Measurements from ENCODE around the gene SAP30. TPM values are rescaled to one million over a fixed set of nuclear protein-coding genes. Genes with fewer than 3 reads are reported as not detected.

SAP30 gene
- total and polyA plus RNA-seq, 10 of the 15 experiments (the other 5 are each of a cell fraction or from before 2014, with no cell fraction given) = 5.0 to 56.9 (median 23.6) TPM

- intact Hi-C loops (cut with micrococcal nuclease; ENCODE audit: unreplicated experiment) = no loop called here
- peaks cover 3% of the 10 kb centered on the region for H3K4me1 ChIP-seq (ENCODE audit: control insufficient read depth, insufficient read depth, low read length)
- no peak overlapping the region for H3K9ac ChIP-seq (ENCODE audit: control insufficient read depth, insufficient read depth, low read length)
- WGBS (ENCODE audit: insufficient coverage, insufficient replicate concordance, low lambda C conversion rate, missing lambda C conversion rate) = 96% methylated on average over 3 of the region's 3 CpGs
- ChIA-PET POLR2A (no interaction called here), SMC1A (ENCODE audit: uncharacterized antibody, unreplicated experiment) (interaction anchor here (0.6 to 1.5 kb wide), 2 partner anchors 9 to 159 kb away, joined by 3 to 4 read pairs; no protein-coding TSS in a partner anchor), CTCF (interaction anchor here (1.9 kb wide), 1 partner anchor 61 kb away, joined by 4 read pairs; no protein-coding TSS in a partner anchor), RAD21 (ENCODE audit: unreplicated experiment) (no interaction called here)
- DNase-seq (ENCODE audit: low read depth, low spot score) (no peak), FAIRE-seq (no peak), ATAC-seq (no peak)
- no peaks in the 10 kb centered on the region for H4K20me1 ChIP-seq (ENCODE audit: control insufficient read depth, insufficient read depth)
- H2AFZ ChIP-seq (ENCODE audit: control insufficient read depth, low read depth, low read length) = no peak overlapping the region
- H3K27ac ChIP-seq (ENCODE audit: control insufficient read depth, insufficient read depth) = no peak overlapping the region
- H3K79me2 ChIP-seq (ENCODE audit: control insufficient read depth, insufficient read depth, low read length) = peaks cover 14% of the 10 kb centered on the region
- no peak overlapping the region for H3K4me2 ChIP-seq (ENCODE audit: control insufficient read depth, insufficient read depth)
- no TSS peak for BruUV-seq (replicated peaks)
- H3K36me3 ChIP-seq (ENCODE audit: control insufficient read depth in 2 of 2, insufficient read depth in 2 of 2, low read length in 1 of 2) = no peaks in the 10 kb centered on the region
- no peaks in the 10 kb centered on the region for H3K27me3 ChIP-seq (replicated peaks in 1 of 2; ENCODE audit: control insufficient read depth in 2 of 2, insufficient read depth in 2 of 2, low read length in 1 of 2)
- no peaks in the 10 kb centered on the region for H3K9me3 ChIP-seq (replicated peaks; ENCODE audit: control insufficient read depth, insufficient read depth, low read length)
- in situ Hi-C loops (cut with MboI) = no loop called here
- H3K4me3 ChIP-seq = no peak overlapping the region
- TF ChIP-seq RAD21 (IDR thresholded peaks at IDR 0.05; ENCODE audit: insufficient read depth, low read depth, low read length) = no peak
- no peak for TF ChIP-seq NRF1 (conservative IDR thresholded peaks at IDR 0.05; ENCODE audit: low read depth, low read length)
- TF ChIP-seq HSF1 (IDR thresholded peaks at IDR 0.05; ENCODE audit: low read depth, low read length) = no peak
- no peak for TF ChIP-seq DPF2 (IDR thresholded peaks at IDR 0.05)
- TF ChIP-seq POLR2AphosphoS5 (IDR thresholded peaks at IDR 0.05; ENCODE audit: low read length) = no peak
- TF ChIP-seq FOS (IDR thresholded peaks at IDR 0.05; ENCODE audit: borderline replicate concordance, extremely low read depth, insufficient read length) = no peak
- no peak for TF ChIP-seq HDGF (IDR thresholded peaks at IDR 0.05)
- no peak for TF ChIP-seq SUPT20H (IDR thresholded peaks at IDR 0.05; ENCODE audit: borderline replicate concordance, control insufficient read depth, low read depth, low read length)
- TF ChIP-seq CREM (IDR thresholded peaks at IDR 0.05; ENCODE audit: low read depth) = no peak
- no peak for TF ChIP-seq EP300 (IDR thresholded peaks at IDR 0.05; ENCODE audit: borderline replicate concordance in 1 of 2, control insufficient read depth in 1 of 2, low read depth in 2 of 2, low read length in 2 of 2)
- no peak for TF ChIP-seq ZNF24 (IDR thresholded peaks at IDR 0.05)
- no peak for TF ChIP-seq POLR2AphosphoS2 (IDR thresholded peaks at IDR 0.05; ENCODE audit: low read depth, low read length)
- no peak for TF ChIP-seq NKRF (conservative IDR thresholded peaks at IDR 0.05)
- no peak for TF ChIP-seq IRF4 (IDR thresholded peaks at IDR 0.05; ENCODE audit: low read depth, low read length)
- no peak for TF ChIP-seq CREB1 (IDR thresholded peaks at IDR 0.05; ENCODE audit: low read depth)
- TF ChIP-seq MLLT1 (IDR thresholded peaks at IDR 0.05) = no peak
These were observed 8.1 kb upstream of the SAP30 start for GRCh38 chr4:173362666-173363065.
